Measurements from ENCODE around the gene PAQR3.

The PAQR3 gene

GRCh38 chr4:78938868-78939666, at the start of gene PAQR3:
PAQR3 (minus strand) TSS chr4:78939438; CDS start chr4:78939224, 214 bp downstream.
- peak; percentile 84 to 86 for DNase-seq

GRCh38 chr4:78987683-78988082, 48.4 kb upstream of the PAQR3 start:
- no peak for DNase-seq

GRCh38 chr4:78984593-78984992, 45.4 kb upstream of the PAQR3 start:
- DNase-seq: no peak

- DNase-seq: no peak
Measured at GRCh38 chr4:78975865-78976264, 36.6 kb upstream of the PAQR3 start.

- no peak for DNase-seq
Measured at GRCh38 chr4:78971776-78972175, 32.5 kb upstream of the PAQR3 start.

GRCh38 chr4:78971326-78971725, 32.1 kb upstream of the PAQR3 start:
- no peak for DNase-seq

GRCh38 chr4:78962597-78963115, 23.4 kb upstream of the PAQR3 start:
- DNase-seq: no peak

GRCh38 chr4:78960926-78961325, 21.7 kb upstream of the PAQR3 start:
- no peak for DNase-seq

GRCh38 chr4:78956975-78957374, 17.7 kb upstream of the PAQR3 start:
- no peak for DNase-seq

- DNase-seq: no peak
Measured at GRCh38 chr4:78953769-78954666, 14.8 kb upstream of the PAQR3 start.

GRCh38 chr4:78953231-78953630, 14.0 kb upstream of the PAQR3 start:
- no peak for DNase-seq

GRCh38 chr4:78951862-78952472, 12.7 kb upstream of the PAQR3 start:
- DNase-seq: peak; percentile 23 to 54

GRCh38 chr4:78949735-78950134, 10.5 kb upstream of the PAQR3 start:
- no peak for DNase-seq

GRCh38 chr4:78945651-78946179, 6.5 kb upstream of the PAQR3 start:
- no peak for DNase-seq

GRCh38 chr4:78944381-78944780, 5.1 kb upstream of the PAQR3 start:
- DNase-seq: no peak

GRCh38 chr4:78940752-78941151, 1.5 kb upstream of the PAQR3 start:
- DNase-seq: no peak

- DNase-seq: peak in 1 of 2 donors; percentile 11
Measured at GRCh38 chr4:78939667-78940008, 400 bp upstream of the PAQR3 start.

GRCh38 chr4:78938474-78938867, 767 bp downstream of the PAQR3 start:
- DNase-seq: peak in 1 of 2 donors; percentile 16

- no peak for DNase-seq
Measured at GRCh38 chr4:78937837-78938236, 1.4 kb downstream of the PAQR3 start.

GRCh38 chr4:78936989-78937388, 2.2 kb downstream of the PAQR3 start:
- DNase-seq: no peak

- no peak for DNase-seq
Measured at GRCh38 chr4:78930016-78930629, 9.1 kb downstream of the PAQR3 start.

GRCh38 chr4:78928835-78929234, 10.4 kb downstream of the PAQR3 start:
- no peak for DNase-seq

- no peak for DNase-seq
Measured at GRCh38 chr4:78926826-78927225, 12.4 kb downstream of the PAQR3 start.

All from CD4-positive, alpha-beta T cell treated with Interleukin-1 beta for 1 hour (primary cell).